Measurements from ENCODE around the gene PPFIA3.
A peak's percentile ranks its signal among the peaks of the same experiment; 100 is the strongest.
"Not testable (repeated sequence)": the region's sequence is repeated elsewhere in the genome, so short reads cannot be mapped to it uniquely, and the experiment has no call there.

The PPFIA3 gene

DNA sequence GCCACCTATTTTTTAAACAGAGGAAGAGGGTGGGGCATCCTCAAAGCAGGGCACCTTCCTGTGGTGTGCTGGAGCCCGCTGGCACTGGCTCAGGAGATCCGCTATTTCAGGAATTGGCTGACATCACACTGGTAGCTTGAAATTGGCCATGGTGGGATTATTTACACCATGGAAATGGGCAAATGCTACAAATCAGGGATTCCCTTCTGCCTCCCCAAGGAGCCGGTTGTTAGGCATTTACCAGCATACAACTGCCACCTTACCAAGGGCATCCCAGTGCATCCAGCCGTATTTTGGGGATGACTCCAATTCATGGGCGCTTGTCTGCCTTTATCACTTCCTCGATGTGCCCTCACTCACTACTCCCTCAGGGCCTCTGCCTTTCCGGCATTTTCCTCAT is 21.6 kb downstream of the PPFIA3 start:
- Histone ChIP-seq H3K9ac (no peak overlapping the region), H4K20me1 (ENCODE audit: insufficient read depth) (no peaks in the 10 kb centered on the region), H3K4me1 (ENCODE audit: low read depth, poor library complexity, severe bottlenecking) (peaks cover 7% of the 10 kb centered on the region)

DNA sequence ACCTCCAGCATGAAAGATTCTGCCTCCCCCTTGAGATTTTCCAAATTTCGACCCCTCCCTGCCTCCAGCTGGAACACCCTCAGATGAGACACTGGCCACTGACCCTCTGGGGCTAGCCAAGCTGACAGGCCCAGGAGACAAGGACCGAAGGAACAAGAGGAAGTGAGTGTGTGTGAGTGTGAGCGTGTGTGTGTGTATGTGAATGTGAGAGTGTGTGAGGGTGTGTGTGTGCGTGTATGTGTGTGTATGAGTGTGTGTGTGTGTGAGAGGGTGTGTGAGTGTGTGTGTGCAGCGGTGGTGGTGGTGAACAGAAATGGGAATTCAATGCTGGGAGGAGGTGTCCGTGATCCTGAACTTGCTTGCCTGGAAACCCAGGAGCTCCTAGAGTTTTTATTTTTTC is 22.0 kb downstream of the PPFIA3 start:
- no peak overlapping the region for H3K4me2 ChIP-seq

More for the DNA sequence above, 21.6 kb downstream of the PPFIA3 start:
- H3K27me3 ChIP-seq (ENCODE audit: insufficient read depth, low read depth): no peaks in the 10 kb centered on the region
- TF ChIP-seq, protein P1, sequence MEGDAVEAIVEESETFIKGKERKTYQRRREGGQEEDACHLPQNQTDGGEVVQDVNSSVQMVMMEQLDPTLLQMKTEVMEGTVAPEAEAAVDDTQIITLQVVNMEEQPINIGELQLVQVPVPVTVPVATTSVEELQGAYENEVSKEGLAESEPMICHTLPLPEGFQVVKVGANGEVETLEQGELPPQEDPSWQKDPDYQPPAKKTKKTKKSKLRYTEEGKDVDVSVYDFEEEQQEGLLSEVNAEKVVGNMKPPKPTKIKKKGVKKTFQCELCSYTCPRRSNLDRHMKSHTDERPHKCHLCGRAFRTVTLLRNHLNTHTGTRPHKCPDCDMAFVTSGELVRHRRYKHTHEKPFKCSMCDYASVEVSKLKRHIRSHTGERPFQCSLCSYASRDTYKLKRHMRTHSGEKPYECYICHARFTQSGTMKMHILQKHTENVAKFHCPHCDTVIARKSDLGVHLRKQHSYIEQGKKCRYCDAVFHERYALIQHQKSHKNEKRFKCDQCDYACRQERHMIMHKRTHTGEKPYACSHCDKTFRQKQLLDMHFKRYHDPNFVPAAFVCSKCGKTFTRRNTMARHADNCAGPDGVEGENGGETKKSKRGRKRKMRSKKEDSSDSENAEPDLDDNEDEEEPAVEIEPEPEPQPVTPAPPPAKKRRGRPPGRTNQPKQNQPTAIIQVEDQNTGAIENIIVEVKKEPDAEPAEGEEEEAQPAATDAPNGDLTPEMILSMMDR (conservative IDR thresholded peaks at IDR 0.05; ENCODE audit: low read depth, low read length): no peak
- no peak overlapping the region for H3K4me3 ChIP-seq (IDR thresholded peaks at IDR 0.05; ENCODE audit: insufficient read depth, low read depth, low read length)
- no peak overlapping the region for H3K4me2 ChIP-seq
- no peaks in the 10 kb centered on the region for H3K79me2 ChIP-seq (ENCODE audit: insufficient read depth, low read depth)
- no peaks in the 10 kb centered on the region for H3K36me3 ChIP-seq (ENCODE audit: insufficient read depth)
- H2AFZ ChIP-seq (ENCODE audit: low read depth): no peak overlapping the region
- H3K27ac ChIP-seq: no peak overlapping the region

DNA sequence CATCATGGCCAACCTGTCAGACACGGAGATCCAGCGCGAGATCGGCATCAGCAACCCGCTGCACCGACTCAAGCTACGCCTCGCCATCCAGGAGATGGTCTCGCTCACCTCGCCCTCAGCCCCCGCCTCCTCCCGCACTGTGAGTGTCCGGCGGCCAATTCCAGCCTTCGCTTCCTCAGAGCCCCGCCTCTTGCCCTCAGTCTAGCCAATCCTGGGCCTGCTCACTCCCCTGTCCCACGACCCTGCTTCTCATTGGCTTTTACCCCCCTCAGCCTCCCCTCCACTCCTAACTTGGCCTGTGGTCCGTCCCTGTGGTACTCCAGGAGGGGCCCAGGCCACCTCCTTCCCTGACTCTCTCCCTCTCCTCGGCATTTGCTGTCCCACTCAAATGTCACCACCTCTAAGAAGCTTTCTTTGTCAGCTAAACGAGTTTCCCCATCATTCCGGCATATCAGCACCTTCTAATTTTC is 23.6 kb downstream of the PPFIA3 start:
- no peaks in the 10 kb centered on the region for H3K36me3 ChIP-seq (ENCODE audit: insufficient read depth)
- no peak overlapping the region for H3K27ac ChIP-seq
- TF ChIP-seq, protein P1 (conservative IDR thresholded peaks at IDR 0.05; ENCODE audit: low read depth, low read length): no peak
- H3K79me2 ChIP-seq (ENCODE audit: insufficient read depth, low read depth): no peaks in the 10 kb centered on the region
- no peak overlapping the region for H3K4me2 ChIP-seq
- no peaks in the 10 kb centered on the region for H4K20me1 ChIP-seq (ENCODE audit: insufficient read depth)
- H3K27me3 ChIP-seq (ENCODE audit: insufficient read depth, low read depth): peaks cover 15% of the 10 kb centered on the region; the same call in 1 of the 2 replicates
- H3K4me1 ChIP-seq (ENCODE audit: low read depth, poor library complexity, severe bottlenecking): peaks cover 9% of the 10 kb centered on the region
- no peak overlapping the region for H3K4me3 ChIP-seq (IDR thresholded peaks at IDR 0.05; ENCODE audit: insufficient read depth, low read depth, low read length)
- no peak overlapping the region for H2AFZ ChIP-seq (ENCODE audit: low read depth)
- no peak overlapping the region for H3K9ac ChIP-seq

More for the DNA sequence above, 22.0 kb downstream of the PPFIA3 start:
- no peaks in the 10 kb centered on the region for H3K79me2 ChIP-seq (ENCODE audit: insufficient read depth, low read depth)
- H3K4me1 ChIP-seq (ENCODE audit: low read depth, poor library complexity, severe bottlenecking): peaks cover 9% of the 10 kb centered on the region
- TF ChIP-seq, protein P1 (conservative IDR thresholded peaks at IDR 0.05; ENCODE audit: low read depth, low read length): no peak
- peaks cover 2% of the 10 kb centered on the region; the same call in 1 of the 2 replicates for H3K27me3 ChIP-seq (ENCODE audit: insufficient read depth, low read depth)
- no peak overlapping the region for H3K9ac ChIP-seq
- no peak overlapping the region for H3K4me3 ChIP-seq (IDR thresholded peaks at IDR 0.05; ENCODE audit: insufficient read depth, low read depth, low read length)
- H3K36me3 ChIP-seq (ENCODE audit: insufficient read depth): no peaks in the 10 kb centered on the region
- H2AFZ ChIP-seq (ENCODE audit: low read depth): no peak overlapping the region
- H3K27ac ChIP-seq: no peak overlapping the region
- H4K20me1 ChIP-seq (ENCODE audit: insufficient read depth): no peaks in the 10 kb centered on the region

DNA sequence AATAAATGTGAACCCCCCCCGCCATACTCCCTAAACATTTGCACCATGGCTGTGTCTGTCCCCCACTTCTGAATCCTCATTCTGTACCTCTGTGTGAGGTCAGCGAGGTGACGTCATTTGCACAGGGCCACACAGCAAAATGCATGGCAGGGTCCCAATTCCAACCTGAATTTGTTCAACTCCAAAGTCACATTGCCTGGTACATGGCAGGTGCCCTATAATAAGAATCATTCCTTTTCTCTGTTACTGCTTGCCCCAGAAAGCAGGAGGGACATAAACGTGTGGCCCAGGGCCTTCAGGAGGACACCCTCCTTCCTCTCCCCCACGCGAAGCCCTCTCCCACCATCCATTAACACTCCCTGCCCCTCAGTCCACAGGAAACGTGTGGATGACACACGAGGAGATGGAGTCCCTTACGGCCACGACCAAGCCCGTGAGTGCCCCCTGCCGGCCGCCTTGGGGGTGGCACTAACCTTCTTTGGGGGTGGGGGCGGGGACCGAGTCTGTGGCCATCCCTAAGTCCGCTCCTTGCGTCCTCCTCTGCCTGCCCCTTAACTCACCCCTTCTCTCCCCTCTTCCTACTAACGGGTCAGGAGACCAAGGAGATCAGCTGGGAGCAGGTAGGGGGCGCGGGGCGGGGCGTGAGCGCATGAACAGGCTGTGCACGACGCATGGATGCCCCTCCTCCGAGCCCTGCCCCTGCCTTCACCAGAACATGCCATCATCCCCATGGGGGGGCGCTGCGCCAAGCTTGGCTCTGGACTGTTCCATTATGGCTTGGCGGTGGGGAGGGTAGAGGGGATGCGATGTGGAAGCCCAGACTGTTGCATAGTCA is 26.4 kb downstream of the PPFIA3 start:
- H3K4me1 ChIP-seq (ENCODE audit: low read depth, poor library complexity, severe bottlenecking): peaks cover 18% of the 10 kb centered on the region
- H4K20me1 ChIP-seq (ENCODE audit: insufficient read depth): no peaks in the 10 kb centered on the region
- TF ChIP-seq, protein P1 (conservative IDR thresholded peaks at IDR 0.05; ENCODE audit: low read depth, low read length): peak; percentile 96
- no peak overlapping the region for H3K9ac ChIP-seq
- H3K27me3 ChIP-seq (ENCODE audit: insufficient read depth, low read depth): peaks cover 28% of the 10 kb centered on the region; the same call in 1 of the 2 replicates
- H3K4me2 ChIP-seq: peak overlapping the region; percentile 42; the same call in 1 of the 2 replicates
- H3K27ac ChIP-seq: no peak overlapping the region
- no peak overlapping the region for H3K4me3 ChIP-seq (IDR thresholded peaks at IDR 0.05; ENCODE audit: insufficient read depth, low read depth, low read length)
- H3K79me2 ChIP-seq (ENCODE audit: insufficient read depth, low read depth): no peaks in the 10 kb centered on the region
- H3K36me3 ChIP-seq (ENCODE audit: insufficient read depth): no peaks in the 10 kb centered on the region
- peak overlapping the region; percentile 78 for H2AFZ ChIP-seq (ENCODE audit: low read depth)

DNA sequence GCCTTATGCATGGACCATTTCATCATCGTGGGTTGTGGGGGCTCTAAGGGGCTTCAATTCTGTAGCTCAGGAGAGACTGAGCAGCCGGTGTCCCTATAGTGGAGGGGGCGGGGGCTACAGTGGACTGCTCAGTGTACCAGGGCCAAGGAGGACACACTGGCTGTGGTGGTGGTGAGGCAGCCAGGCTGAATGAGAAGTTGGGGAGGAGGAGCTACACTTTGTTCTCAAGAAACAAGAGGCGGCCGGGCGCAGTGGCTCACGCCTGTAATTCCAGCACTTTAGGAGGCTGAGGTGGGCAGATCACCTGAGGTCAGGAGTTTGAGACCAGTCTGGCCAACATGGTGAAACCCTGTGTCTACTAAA is 27.0 kb downstream of the PPFIA3 start:
- H3K79me2 ChIP-seq (ENCODE audit: insufficient read depth, low read depth); H2AFZ ChIP-seq (ENCODE audit: low read depth); H3K27ac ChIP-seq; H3K36me3 ChIP-seq (ENCODE audit: insufficient read depth); H3K4me2 ChIP-seq; H4K20me1 ChIP-seq (ENCODE audit: insufficient read depth); H3K9ac ChIP-seq; H3K4me3 ChIP-seq (IDR thresholded peaks at IDR 0.05; ENCODE audit: insufficient read depth, low read depth, low read length): not testable (repeated sequence)
- peaks cover 24% of the 10 kb centered on the region for H3K4me1 ChIP-seq (ENCODE audit: low read depth, poor library complexity, severe bottlenecking)
- peaks cover 34% of the 10 kb centered on the region for H3K27me3 ChIP-seq (ENCODE audit: insufficient read depth, low read depth)
